ENCODE results near the gene CRMP1. TPM values are rescaled to one million over a fixed set of nuclear protein-coding genes. Genes with fewer than 3 reads are reported as not detected.

CRMP1 gene
- total RNA-seq, 1 donor from 2014 or later, result 15.7 TPM

- DNase-seq (ENCODE audit: low spot score in 2 of 2, unreplicated experiment in 2 of 2), result no peak
- no peak overlapping the region for H3K4me3 Mint-ChIP-seq
- H3K4me1 Mint-ChIP-seq, result no peaks in the 10 kb centered on the region
- H3K9me3 Mint-ChIP-seq, result no peaks in the 10 kb centered on the region
- H3K27ac Mint-ChIP-seq, result no peak overlapping the region
- no peak for TF ChIP-seq CTCF (IDR thresholded peaks at IDR 0.05; ENCODE audit: unreplicated experiment)
- peaks cover 77% of the 10 kb centered on the region for H3K27me3 Mint-ChIP-seq (ENCODE audit: low read depth)
- H3K36me3 Mint-ChIP-seq, result no peaks in the 10 kb centered on the region
Observed at GRCh38 chr4:5928274-5928673, 35.4 kb upstream of the CRMP1 start.

GRCh38 chr4:5927747-5928146 lies 34.9 kb upstream of the CRMP1 start:
- Mint-ChIP-seq H3K4me3 (no peak overlapping the region), H3K27me3 (ENCODE audit: low read depth) (peaks cover 77% of the 10 kb centered on the region), H3K9me3 (no peaks in the 10 kb centered on the region), H3K36me3 (no peaks in the 10 kb centered on the region), H3K4me1 (no peaks in the 10 kb centered on the region), H3K27ac (no peak overlapping the region)
- TF ChIP-seq CTCF (IDR thresholded peaks at IDR 0.05; ENCODE audit: unreplicated experiment), result no peak
- no peak for DNase-seq (ENCODE audit: low spot score in 2 of 2, unreplicated experiment in 2 of 2)

GRCh38 chr4:5927116-5927515 lies 34.2 kb upstream of the CRMP1 start:
- Mint-ChIP-seq H3K27ac (no peak overlapping the region), H3K36me3 (no peaks in the 10 kb centered on the region), H3K9me3 (no peaks in the 10 kb centered on the region), H3K27me3 (ENCODE audit: low read depth) (peaks cover 78% of the 10 kb centered on the region), H3K4me3 (no peak overlapping the region), H3K4me1 (no peaks in the 10 kb centered on the region)
- no peak for TF ChIP-seq CTCF (IDR thresholded peaks at IDR 0.05; ENCODE audit: unreplicated experiment)
- no peak for DNase-seq (ENCODE audit: low spot score in 2 of 2, unreplicated experiment in 2 of 2)

DNA sequence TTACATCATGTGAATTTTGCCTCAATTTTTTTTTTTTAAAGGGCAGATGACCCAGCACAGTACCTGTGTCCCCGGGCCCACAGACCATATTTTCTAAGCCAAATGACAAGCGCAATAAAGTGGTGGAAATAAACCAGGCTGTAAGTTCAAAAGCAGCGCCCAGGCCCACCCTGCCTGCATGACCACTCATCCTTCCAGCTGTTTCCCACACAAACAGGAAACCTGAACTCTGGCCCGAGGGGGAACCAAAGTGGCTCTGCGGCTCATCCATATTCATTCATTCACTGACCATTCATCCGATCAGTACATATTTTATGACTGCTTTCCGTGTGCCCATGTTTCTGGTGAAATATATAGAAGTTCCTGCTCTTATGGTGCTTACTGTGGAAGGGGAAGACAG lies 33.7 kb upstream of the CRMP1 start:
- H3K4me3 Mint-ChIP-seq, result no peak overlapping the region
- H3K4me1 Mint-ChIP-seq, result no peaks in the 10 kb centered on the region
- H3K27ac Mint-ChIP-seq, result no peak overlapping the region
- no peak for TF ChIP-seq CTCF (IDR thresholded peaks at IDR 0.05; ENCODE audit: unreplicated experiment)
- no peaks in the 10 kb centered on the region for H3K36me3 Mint-ChIP-seq
- peaks cover 78% of the 10 kb centered on the region for H3K27me3 Mint-ChIP-seq (ENCODE audit: low read depth)
- DNase-seq (ENCODE audit: low spot score in 2 of 2, unreplicated experiment in 2 of 2), result no peak
- H3K9me3 Mint-ChIP-seq, result no peaks in the 10 kb centered on the region

DNA sequence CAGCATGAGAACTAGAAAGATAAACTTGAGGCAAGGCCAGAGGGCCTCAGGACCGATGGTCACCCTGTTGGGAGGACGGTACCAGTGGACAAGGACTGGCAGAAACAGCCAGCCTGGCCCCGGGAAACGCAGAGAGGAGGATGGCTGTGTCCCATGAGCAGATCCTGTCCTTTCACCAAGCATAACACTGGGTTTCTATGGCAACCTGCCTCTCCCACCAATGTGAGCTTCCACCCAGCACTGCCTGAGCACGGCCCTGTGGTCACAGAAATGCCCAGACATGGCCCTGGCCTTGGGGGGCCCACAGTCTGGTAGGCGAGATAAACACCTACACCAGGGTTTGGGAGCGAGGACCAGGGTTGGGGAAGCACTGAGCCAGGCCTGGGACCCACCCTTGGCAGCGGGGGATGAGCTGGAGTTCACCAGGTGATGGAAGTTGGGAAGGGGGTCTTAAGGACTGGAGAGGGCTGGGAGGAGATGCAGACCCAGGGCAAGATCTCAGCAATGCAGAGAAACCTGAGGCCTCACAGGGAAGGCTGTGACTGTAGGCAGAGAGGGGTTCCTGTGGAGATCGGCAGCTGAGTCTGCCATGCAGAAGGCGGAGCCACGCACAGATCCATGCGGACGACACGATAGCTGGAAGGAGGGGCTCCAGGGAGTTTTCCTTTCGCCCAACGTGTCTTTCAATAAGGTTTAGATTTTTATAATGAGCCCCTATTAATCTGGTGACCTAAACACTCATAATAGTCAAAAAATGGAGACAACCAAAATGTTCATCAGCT lies 32.7 kb upstream of the CRMP1 start:
- no peaks in the 10 kb centered on the region for H3K9me3 Mint-ChIP-seq
- no peaks in the 10 kb centered on the region for H3K36me3 Mint-ChIP-seq
- peaks cover 2% of the 10 kb centered on the region for H3K4me1 Mint-ChIP-seq
- no peak for TF ChIP-seq CTCF (IDR thresholded peaks at IDR 0.05; ENCODE audit: unreplicated experiment)
- H3K27me3 Mint-ChIP-seq (ENCODE audit: low read depth), result peaks cover 78% of the 10 kb centered on the region
- H3K27ac Mint-ChIP-seq, result no peak overlapping the region
- no peak overlapping the region for H3K4me3 Mint-ChIP-seq
- DNase-seq (ENCODE audit: low spot score in 2 of 2, unreplicated experiment in 2 of 2), result no peak
